K562 (cell line): ENCODE measurements around the gene NACC1. TPM values are rescaled to one million over a fixed set of nuclear protein-coding genes. Genes with fewer than 3 reads are reported as not detected.

ENCODE experiments used
- ATAC-seq: fragments of 200-7000 bp; cut with Tn5 transposase; 3 replicates; pipeline ENCODE4 v1.9.1; 2020; ENCODE audit warnings: moderate library complexity
- BruUV-seq: library from RNA; stranded (reverse); fragments of 400-500 nt; replicated peaks from 2 replicates; lab custom pipeline; 2021; lab: Mats Ljungman, UMichigan
- CTCF ChIA-PET: fragments of 300-600 bp; formaldehyde crosslinking; extraction: SDS; loops from one replicate; lab custom pipeline; 2021; ENCODE audit warnings: low intra/inter-chr PET ratio; lab: Yijun Ruan, JAX
- POLR2A ChIA-PET: fragments of 300-600, 350-650 bp; sonication (Branson Sonifier 250); formaldehyde crosslinking; extraction: SDS; loops from one replicate; lab custom pipeline; 2021; ENCODE audit warnings: antibody characterized with exemption, inconsistent platforms; lab: Yijun Ruan, JAX
- DNase-seq, 4 experiments: peaks; one replicate each; pipeline versions ENCODE4 v3.0.0 to v3.0.0-alpha.2; 2011 to 2018; ENCODE audit warnings: low spot score in 3 of 4, mixed read lengths in 3 of 4; ENCODE audit errors: extremely low read depth in 1 of 4
- FAIRE-seq: peaks from 2 replicates; lab custom pipeline; 2011; peaks lifted over from hg19 to GRCh38; lab: Jason Lieb, UNC
- H2AFZ ChIP-seq: 2 replicates; pipeline ENCODE4 v1.6.0; 2011; ENCODE audit warnings: low read depth, low read length, control low read depth, inconsistent platforms
- H3K27ac ChIP-seq: fragments of 200-600 bp; 3 replicates; pipeline ENCODE4 v1.8.0; 2011; ENCODE audit warnings: low read depth, mild to moderate bottlenecking, control low read depth, inconsistent platforms, low read length, moderate library complexity, mixed read lengths; ENCODE audit errors: extremely low read depth
- H3K27me3 ChIP-seq, 2 experiments: fragments of 300-600 bp in 1 of 2; 2 replicates in 1 of 2; 3 replicates in 1 of 2; pipeline versions ENCODE4 v1.6.0 to v1.8.0; 2011; ENCODE audit warnings: inconsistent platforms in 2 of 2, low read length in 2 of 2, mild to moderate bottlenecking in 1 of 2, mixed read lengths in 1 of 2, moderate library complexity in 1 of 2; ENCODE audit not compliant: control insufficient read depth in 2 of 2, insufficient read depth in 2 of 2
- H3K36me3 ChIP-seq: fragments of 300-600 bp; 3 replicates; pipeline ENCODE4 v1.8.0; 2011; ENCODE audit warnings: mild to moderate bottlenecking, low read length, inconsistent platforms; ENCODE audit not compliant: control insufficient read depth, insufficient read depth
- H3K4me1 ChIP-seq, 2 experiments: fragments of 200-600 bp in 1 of 2; replicated peaks in 1 of 2; 2 replicates in 1 of 2; 3 replicates in 1 of 2; pipeline versions ENCODE4 v1.5.1 to v1.8.0; 2011; ENCODE audit warnings: inconsistent platforms in 2 of 2, low read length in 2 of 2, mild to moderate bottlenecking in 1 of 2, mixed read lengths in 1 of 2, moderate library complexity in 1 of 2; ENCODE audit not compliant: control insufficient read depth in 2 of 2, insufficient read depth in 2 of 2
- H3K4me2 ChIP-seq: 2 replicates; pipeline ENCODE4 v1.6.1; 2011; ENCODE audit warnings: low read length, control low read depth, inconsistent platforms, mixed read lengths; ENCODE audit not compliant: insufficient read depth
- H3K4me3 ChIP-seq: fragments of 200-600 bp; sonication (generic), shearing (Covaris generic); 2 replicates; pipeline ENCODE4 v1.5.1; 2016; ENCODE audit warnings: control low read depth, inconsistent platforms
- H3K79me2 ChIP-seq: fragments of 200-600 bp; 3 replicates; pipeline ENCODE4 v1.8.0; 2011; ENCODE audit warnings: low read length, inconsistent platforms; ENCODE audit not compliant: control insufficient read depth, insufficient read depth
- H3K9ac ChIP-seq, 2 experiments: 2 replicates each; pipeline versions ENCODE4 v1.6.0 to v1.6.1; 2011; ENCODE audit warnings: low read depth in 2 of 2, low read length in 2 of 2, control low read depth in 1 of 2, inconsistent platforms in 1 of 2, mild to moderate bottlenecking in 1 of 2, mixed read lengths in 1 of 2; ENCODE audit not compliant: insufficient read depth in 1 of 2
- H3K9me1 ChIP-seq: one replicate; pipeline ENCODE4 v1.6.0; 2011; ENCODE audit warnings: inconsistent platforms, mild to moderate bottlenecking, low read length, moderate library complexity; ENCODE audit not compliant: control insufficient read depth, insufficient read depth
- H3K9me3 ChIP-seq: replicated peaks from 2 replicates; pipeline ENCODE4 v1.5.1; 2011; ENCODE audit warnings: low read depth, low read length, inconsistent platforms; ENCODE audit not compliant: control insufficient read depth, insufficient read depth
- H4K20me1 ChIP-seq: replicated peaks from 2 replicates; pipeline ENCODE4 v1.6.1; 2011; ENCODE audit warnings: low read length, inconsistent platforms, mixed read lengths; ENCODE audit not compliant: control insufficient read depth, insufficient read depth
- BCOR ChIP-seq: fragments of 450-650 bp; IDR thresholded peaks from 2 replicates; pipeline ENCODE4 v1.6.1; 2016
- CBFA2T3 ChIP-seq: fragments of 450-650 bp; IDR thresholded peaks from 2 replicates; pipeline ENCODE4 v1.6.1; 2017
- POLR2G ChIP-seq: fragments of 200-400 bp; formaldehyde crosslinking; IDR thresholded peaks from 2 replicates; pipeline ENCODE4 v1.6.1; 2017; ENCODE audit warnings: low read depth, mild to moderate bottlenecking, antibody characterized with exemption, low read length, moderate library complexity
- RBFOX2 ChIP-seq: fragments of 200-400 bp; formaldehyde crosslinking; IDR thresholded peaks from 2 replicates; pipeline ENCODE4 v1.6.1; 2017; ENCODE audit warnings: low read depth, mild to moderate bottlenecking, low read length, moderate library complexity
- RBM25 ChIP-seq: fragments of 200-400 bp; formaldehyde crosslinking; IDR thresholded peaks from 2 replicates; pipeline ENCODE4 v1.6.1; 2018; ENCODE audit warnings: low read length, low read depth, moderate library complexity; ENCODE audit not compliant: severe bottlenecking
- ZBTB33 ChIP-seq: sonication (generic); formaldehyde crosslinking; IDR thresholded peaks from 2 replicates; pipeline ENCODE4 v1.8.1; 2023; ENCODE audit warnings: mild to moderate bottlenecking, missing genetic modification reagents
- ZNF224 ChIP-seq: sonication (generic); formaldehyde crosslinking; IDR thresholded peaks from 2 replicates; pipeline ENCODE4 v1.8.0; 2022; ENCODE audit warnings: mild to moderate bottlenecking, missing genetic modification reagents
- ZNF263 ChIP-seq: sonication (generic); formaldehyde crosslinking; IDR thresholded peaks from 2 replicates; pipeline ENCODE4 v1.8.0; 2022; ENCODE audit warnings: mild to moderate bottlenecking, missing genetic modification reagents, borderline replicate concordance
- ZNF740 ChIP-seq, 3 experiments: fragments of 200-800 bp in 1 of 3; sonication (Bioruptor generic) in 1 of 3; sonication (generic) in 1 of 3; formaldehyde crosslinking in 1 of 3; IDR thresholded peaks; 2 replicates each; pipeline versions ENCODE4 v1.6.1 to v1.8.0; 2016 to 2022; ENCODE audit warnings: mild to moderate bottlenecking in 2 of 3, missing compliant biosample characterization in 2 of 3, missing genetic modification characterization in 2 of 3, missing genetic modification reagents in 1 of 3
- WGBS: fragments of 100-300 bp; shearing (Covaris generic); methylation state at CpG from one replicate; pipeline ENCODE4 v1.1.6; 2016; ENCODE audit warnings: low coverage, mixed read lengths; ENCODE audit not compliant: insufficient coverage; ENCODE audit errors: missing lambda C conversion rate; 5-methylcytosine and 5-hydroxymethylcytosine counted together
- in situ Hi-C: fragments of 300-500 bp; cut with MboI; formaldehyde crosslinking; loops from 4 replicates; pipeline ENCODE4 v1.15.0; 2018; ENCODE audit warnings: inconsistent platforms, mixed read lengths
- intact Hi-C: fragments of 100-400 bp; cut with micrococcal nuclease; formaldehyde crosslinking; loops from 2 replicates; pipeline ENCODE4 v1.14.2; 2022
- polyA plus RNA-seq, 8 experiments: library from polyadenylated mRNA; depleted of rRNA in 4 of 8; stranded (reverse) in 5 of 8; unstranded in 3 of 8; fragments of >200 nt; fragmentation: Nextera tagmentation in 2 of 8; fragmentation: Illumina TruSeq in 1 of 8; extraction: Ambion mirVana in 2 of 8; extraction: Trizol in 1 of 8; gene quantifications; 2 replicates each; pipeline versions ENCODE4 v1.2.1 to v1.2.3, GENCODE V29; 2011 to 2014; ENCODE audit warnings: inconsistent platforms in 1 of 8, missing spikeins in 1 of 8
- total RNA-seq, 7 experiments: library from RNA; depleted of rRNA in 6 of 7; stranded (reverse); fragments of >200 nt in 6 of 7; fragmentation: Illumina TruSeq in 2 of 7; extraction: Trizol in 2 of 7; gene quantifications; 2 replicates each; pipeline versions ENCODE4 v1.2.1 to v1.2.3, GENCODE V29; 2011 to 2021; ENCODE audit warnings: low replicate concordance in 1 of 7
- TF ChIP-seq, protein P1 (sequence below): fragments of 450-650 bp; IDR thresholded peaks from 2 replicates; pipeline ENCODE4 v1.6.1; 2016; ENCODE audit warnings: antibody characterized with exemption

Gene NACC1
- total and polyA plus RNA-seq, 9 of the 15 experiments (the other 6 are each of a cell fraction or from before 2014, with no cell fraction given): 0.04 to 96.6 (median 25.8) TPM

DNA sequence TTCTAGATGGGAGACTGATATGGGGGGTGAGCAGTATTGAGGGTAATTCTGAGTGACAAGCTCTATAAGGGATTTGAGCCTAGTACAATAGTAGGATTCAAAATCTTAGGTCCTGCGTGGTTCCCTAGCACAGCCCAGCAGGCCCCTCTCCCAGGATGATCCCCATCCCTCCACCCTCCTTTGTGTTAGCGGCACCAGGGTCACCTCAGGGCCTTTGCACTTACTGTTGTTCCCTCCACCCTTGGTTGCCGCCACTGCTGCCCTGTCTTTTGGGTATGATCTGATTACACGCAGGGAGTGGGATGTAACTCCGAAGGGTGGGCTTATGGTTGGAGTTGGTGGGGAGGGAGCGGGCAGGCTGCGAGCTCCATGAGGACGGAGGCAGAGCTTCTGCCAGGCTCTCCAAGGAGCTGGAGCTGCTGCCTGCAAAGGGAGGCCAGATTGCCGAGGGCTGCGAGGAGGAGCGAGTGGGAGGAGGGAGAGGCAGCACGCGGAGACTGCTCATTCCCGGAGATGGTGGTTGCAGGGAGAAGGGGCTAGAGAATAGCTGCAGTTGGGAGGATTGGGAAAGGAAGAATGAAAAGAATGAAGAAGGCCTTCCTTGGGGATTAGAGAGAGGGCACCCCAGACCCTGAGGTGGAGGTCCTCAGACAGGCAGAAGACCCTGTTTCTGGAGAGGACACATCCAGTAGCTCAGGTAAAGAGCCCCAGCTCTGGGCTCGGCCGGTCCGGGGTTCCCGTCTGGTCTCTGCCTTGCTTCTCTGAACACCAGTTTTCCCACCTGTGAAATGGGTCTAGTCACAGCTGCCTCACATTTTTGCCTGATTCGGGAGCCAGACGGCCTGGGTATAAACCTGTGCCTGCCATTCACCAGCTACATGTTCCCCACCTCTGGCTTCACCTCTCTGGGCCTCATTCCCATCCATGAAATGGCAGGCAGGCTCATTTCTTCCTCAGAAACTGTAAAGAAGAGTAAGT, 5.2 kb downstream of the NACC1 start:
- POLR2A ChIA-PET: interaction anchor here (0.6 to 0.8 kb wide), 2 partner anchors 9 to 169 kb away, joined by 3 read pairs; no protein-coding TSS in a partner anchor

More for the DNA sequence above, 5.2 kb downstream of the NACC1 start:
- no peak for FAIRE-seq
- 77% methylated on average over 12 of the region's 20 CpGs for WGBS
- no peak overlapping the region for H3K4me3 ChIP-seq
- CTCF ChIA-PET: no interaction called here
- DNase-seq: no peak
- intact Hi-C loops: no loop called here
- no peak for ATAC-seq
- H2AFZ ChIP-seq: no peak overlapping the region
- H3K4me1 ChIP-seq: peaks cover 21 to 52% of the 10 kb centered on the region in 2 experiments; a peak in 4 of 5 replicates
- TF ChIP-seq ZBTB33 (CRISPR knock-in tag): peak; percentile 89
- peak; percentile 82 for TF ChIP-seq ZNF263
- no peak for TF ChIP-seq ZNF224 (CRISPR knock-in tag)
- peak; percentile 69 for TF ChIP-seq RBM25
- peak; percentile 60 for TF ChIP-seq POLR2G
- TF ChIP-seq CBFA2T3: no peak
- 0 out of 2 replicates have a peak, but pooled peaks have one; percentile 11 for TF ChIP-seq ZNF740 (CRISPR knock-in tag; IDR thresholded peaks at IDR 0.05)
- no peak; a peak in 1 of 4 replicates for TF ChIP-seq ZNF740 (tag; IDR thresholded peaks at IDR 0.05)
- TF ChIP-seq BCOR: peak; percentile 40; the same call in 1 of the 2 replicates
- TF ChIP-seq, protein P1, sequence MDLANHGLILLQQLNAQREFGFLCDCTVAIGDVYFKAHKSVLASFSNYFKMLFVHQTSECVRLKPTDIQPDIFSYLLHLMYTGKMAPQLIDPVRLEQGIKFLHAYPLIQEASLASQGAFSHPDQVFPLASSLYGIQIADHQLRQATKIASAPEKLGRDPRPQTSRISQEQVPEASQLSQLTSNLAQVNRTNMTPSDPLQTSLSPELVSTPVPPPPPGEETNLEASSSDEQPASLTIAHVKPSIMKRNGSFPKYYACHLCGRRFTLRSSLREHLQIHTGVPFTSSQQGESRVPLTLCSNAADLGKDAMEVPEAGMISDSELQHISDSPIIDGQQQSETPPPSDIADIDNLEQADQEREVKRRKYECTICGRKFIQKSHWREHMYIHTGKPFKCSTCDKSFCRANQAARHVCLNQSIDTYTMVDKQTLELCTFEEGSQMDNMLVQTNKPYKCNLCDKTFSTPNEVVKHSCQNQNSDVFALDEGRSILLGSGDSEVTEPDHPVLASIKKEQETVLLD: no peak
- peak; percentile 56; the same call in 1 of the 2 replicates for TF ChIP-seq RBFOX2
- no peaks in the 10 kb centered on the region for H3K9me3 ChIP-seq
- no peaks in the 10 kb centered on the region for H3K27me3 ChIP-seq
- peaks cover 96% of the 10 kb centered on the region for H3K79me2 ChIP-seq
- peaks cover 62% of the 10 kb centered on the region for H4K20me1 ChIP-seq
- in situ Hi-C loops: no loop called here
- peaks cover 80% of the 10 kb centered on the region for H3K36me3 ChIP-seq
- H3K9me1 ChIP-seq: peaks cover 12% of the 10 kb centered on the region
- no TSS peak for BruUV-seq
- no peak overlapping the region for H3K4me2 ChIP-seq
- H3K27ac ChIP-seq: no peak overlapping the region
- H3K9ac ChIP-seq: peak overlapping the region in 1 of 2 experiments; percentile 48; a peak in 2 of 4 replicates
